CD4-positive, alpha-beta T cell treated with Interleukin-17A for 4 hours (primary cell): ENCODE results near the gene TRAPPC3L.

Experiments used
- DNase-seq: peaks from one replicate; pipeline ENCODE4 v3.0.0-alpha.2; 2020; ENCODE audit warnings: mixed read lengths

Gene TRAPPC3L

DNA sequence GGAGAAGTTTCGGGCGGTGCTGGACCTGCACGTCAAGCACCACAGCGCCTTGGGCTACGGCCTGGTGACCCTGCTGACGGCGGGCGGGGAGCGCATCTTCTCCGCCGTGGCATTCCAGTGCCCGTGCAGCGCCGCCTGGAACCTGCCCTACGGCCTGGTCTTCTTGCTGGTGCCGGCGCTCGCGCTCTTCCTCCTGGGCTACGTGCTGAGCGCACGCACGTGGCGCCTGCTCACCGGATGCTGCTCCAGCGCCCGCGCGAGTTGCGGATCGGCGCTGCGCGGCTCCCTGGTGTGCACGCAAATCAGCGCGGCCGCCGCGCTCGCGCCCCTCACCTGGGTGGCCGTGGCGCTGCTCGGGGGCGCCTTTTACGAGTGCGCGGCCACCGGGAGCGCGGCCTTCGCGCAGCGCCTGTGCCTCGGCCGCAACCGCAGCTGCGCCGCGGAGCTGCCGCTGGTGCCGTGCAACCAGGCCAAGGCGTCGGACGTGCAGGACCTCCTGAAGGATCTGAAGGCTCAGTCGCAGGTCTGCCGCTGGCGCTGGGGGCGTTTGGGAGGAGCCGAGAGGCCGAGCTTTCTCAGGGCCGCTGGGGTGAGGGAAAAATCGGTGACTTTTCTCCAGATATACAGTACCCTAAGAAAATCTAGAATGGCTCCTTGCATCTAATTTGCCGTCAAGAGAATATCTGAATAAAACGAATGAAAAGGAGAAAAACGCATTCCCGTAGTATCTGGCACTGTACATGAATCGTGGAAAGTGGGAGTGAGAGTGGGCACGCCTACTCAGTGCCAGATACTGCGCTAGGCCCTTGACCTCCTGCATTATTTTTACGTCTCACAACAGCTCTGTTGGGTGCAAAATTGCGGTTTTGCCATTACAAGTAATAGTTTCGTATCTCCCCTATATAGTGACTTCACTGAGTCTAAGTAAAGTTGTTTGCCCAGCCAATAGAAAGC, 83.3 kb downstream of the TRAPPC3L start:
- DNase-seq, result peak; percentile 61

DNA sequence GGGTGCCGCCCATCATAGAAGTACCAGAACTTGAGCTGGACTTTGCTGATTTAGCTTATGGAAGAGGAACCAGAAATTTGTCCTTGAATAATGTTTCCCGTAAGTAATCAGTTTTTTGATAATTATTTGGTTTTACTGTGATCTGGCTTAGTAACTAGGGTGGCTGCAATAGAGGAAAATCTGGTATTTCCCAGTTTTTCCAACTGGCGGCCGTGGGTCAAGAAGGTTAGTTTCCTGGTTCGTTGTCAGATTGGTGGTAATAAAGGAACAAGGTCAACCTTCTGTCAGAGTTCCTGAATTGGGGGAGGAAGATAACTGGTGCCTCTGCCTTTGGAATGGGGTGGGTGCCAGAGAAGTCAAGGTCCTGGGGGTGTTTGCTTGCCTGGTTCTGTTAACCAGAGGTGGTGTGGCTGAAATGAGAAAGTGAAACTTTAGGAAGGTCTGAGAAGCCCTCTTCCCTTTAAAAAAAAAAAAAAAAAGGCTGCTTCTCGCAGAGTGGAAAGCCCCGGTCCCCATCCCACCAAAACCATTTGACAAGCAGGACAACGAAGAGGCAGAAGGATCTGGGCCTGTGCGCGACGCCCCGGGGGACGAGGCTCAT, 84.1 kb downstream of the TRAPPC3L start, which contains the start of gene CALHM6:
Gene CALHM6 (plus strand): TSS at position 45 of the 601 bp plus-strand sequence. CDS start 555 bp downstream, at position 600.
- no peak for DNase-seq

DNA sequence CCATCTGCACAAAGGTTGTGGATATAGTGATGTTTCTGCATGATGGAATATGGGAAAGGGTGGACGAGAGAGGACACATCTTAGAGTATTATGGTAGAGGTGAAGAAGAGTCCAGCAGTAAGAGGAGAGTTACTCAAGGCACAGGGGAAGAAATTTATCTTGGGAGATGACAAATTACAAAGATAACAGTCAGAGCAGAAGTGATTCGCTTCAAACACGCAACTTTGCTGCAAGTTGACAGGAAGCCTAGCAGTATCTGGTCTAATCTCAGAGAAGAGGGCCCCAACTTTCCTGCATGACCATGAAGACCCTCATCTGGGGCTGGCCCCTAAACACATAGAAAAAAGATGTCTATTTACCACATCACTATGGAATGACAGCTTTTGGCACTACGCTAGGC, 85.6 kb downstream of the TRAPPC3L start:
- DNase-seq, result no peak

DNA sequence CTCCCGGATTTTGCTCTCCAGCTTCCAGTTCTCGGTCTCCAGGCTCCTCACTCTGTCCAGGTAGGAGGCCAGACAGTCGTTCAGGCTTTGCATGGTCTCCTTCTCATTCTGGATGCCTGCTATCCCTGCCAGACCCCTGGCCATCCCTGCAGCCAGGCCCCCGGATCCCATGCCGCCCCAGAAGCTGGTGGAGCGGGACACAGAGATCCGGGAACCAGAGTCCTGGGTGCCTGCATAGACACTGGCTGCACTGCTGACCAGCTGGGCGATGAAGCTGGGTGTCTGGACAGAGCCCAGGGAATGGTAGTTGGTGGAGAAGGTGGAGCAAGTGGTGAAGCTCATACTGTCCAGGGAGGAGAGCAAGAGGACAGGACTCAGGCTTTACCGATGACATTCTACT, 87.2 kb downstream of the TRAPPC3L start:
- DNase-seq, result no peak

DNA sequence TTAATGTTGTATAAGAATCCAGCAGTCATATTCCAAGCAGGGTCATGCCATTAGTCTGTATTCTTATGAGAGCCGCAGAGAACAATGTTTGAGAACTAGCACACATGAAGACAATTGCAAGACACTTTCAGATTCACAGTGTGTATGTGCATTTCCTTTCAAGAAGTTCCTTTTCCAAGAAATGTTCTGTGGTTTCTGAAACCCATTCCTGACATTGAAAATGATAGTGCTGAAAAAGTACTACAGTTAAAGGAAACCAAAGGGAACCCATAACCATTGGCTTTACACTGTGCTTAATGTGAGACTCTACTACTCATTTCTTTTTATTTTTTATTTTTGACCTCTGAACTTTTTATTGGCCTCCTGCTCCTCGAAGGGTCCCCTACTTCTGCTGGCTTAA, 88.6 kb downstream of the TRAPPC3L start:
- DNase-seq, result no peak

DNA sequence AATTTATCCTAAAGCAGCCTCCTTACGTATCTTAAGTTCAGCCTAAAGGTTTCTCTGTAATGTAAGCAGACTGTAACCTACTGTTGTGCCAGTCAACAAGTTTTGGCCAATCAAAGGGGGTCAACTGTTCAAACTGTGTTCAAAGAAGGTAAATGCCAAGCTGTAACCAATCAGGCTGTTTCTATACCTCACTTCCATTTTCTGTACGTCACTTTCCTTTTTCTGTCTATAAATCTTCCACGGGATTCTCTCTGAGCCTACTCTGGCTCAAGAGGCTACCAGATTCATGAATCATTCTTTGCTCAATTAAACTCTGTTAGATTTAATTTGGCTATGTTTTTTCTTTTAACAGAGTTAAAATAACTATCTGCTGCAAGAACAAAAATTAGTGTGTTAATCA, 89.4 kb downstream of the TRAPPC3L start:
- DNase-seq, result no peak

GRCh38 chr6:116452531-116452930, 93.0 kb downstream of the TRAPPC3L start:
- no peak for DNase-seq

DNA sequence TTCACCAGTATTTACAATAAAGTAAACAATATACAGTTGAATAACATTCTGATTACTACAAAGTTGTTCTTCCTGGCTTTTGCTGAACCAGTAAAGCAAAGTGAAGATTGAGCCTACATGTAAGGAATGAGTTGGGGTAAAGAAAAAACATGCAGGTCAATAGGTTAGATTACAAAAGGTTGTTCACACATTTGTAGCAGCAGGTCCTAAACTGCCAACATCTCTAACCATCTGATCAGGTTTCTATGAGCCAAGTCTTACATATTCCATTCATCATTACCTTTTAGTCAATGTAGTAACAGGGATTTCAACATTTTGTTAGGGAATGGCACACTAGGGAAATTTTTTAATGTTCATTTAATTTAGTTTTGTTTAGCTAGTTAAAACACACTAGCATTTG, 93.6 kb downstream of the TRAPPC3L start:
- DNase-seq, result no peak

DNA sequence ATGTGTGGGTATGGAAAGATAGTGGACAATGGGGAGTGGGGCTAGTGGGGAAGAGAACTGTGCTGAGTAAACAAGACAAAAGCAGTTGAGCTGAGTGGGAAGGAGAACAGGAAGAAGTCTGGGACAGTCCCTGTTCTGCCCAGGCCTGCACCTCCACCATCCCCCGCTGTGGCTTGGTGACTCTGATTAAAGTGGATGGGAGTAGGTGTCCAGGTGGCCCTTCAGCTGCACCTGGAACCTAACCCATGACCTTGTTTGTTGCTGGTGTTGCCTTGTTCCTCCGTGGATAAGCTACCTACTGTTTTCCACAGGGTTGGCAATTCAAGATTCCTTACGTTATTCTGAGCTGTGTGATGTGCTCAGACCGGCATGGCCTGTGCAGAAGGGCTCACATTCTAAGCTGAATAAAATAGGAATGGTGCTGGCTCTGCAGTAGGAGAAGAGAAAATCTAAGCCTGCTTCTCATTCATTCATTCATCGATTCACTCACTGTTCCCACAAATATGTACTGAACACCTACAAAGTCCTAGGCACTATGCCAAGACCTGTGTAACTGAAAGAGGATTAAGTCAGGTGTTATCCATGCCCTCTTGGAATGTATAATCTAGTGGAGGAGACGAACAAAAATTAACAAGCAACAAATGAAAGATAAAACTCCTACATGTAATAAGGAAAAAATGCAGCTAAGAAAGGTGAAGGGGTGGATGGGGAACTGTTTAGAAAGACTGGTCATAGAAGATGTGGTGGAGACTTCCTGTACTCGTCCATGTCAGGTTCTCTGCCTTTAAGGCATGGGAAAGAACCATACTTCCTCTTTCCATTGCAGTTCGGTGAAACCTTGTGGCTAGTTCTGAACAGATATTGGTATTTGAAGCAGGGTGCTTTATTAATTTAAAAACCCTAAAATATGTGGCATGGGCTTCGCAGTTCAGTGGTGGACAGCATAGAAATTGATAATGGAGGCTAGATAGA, 94.4 kb downstream of the TRAPPC3L start:
- no peak for DNase-seq

DNA sequence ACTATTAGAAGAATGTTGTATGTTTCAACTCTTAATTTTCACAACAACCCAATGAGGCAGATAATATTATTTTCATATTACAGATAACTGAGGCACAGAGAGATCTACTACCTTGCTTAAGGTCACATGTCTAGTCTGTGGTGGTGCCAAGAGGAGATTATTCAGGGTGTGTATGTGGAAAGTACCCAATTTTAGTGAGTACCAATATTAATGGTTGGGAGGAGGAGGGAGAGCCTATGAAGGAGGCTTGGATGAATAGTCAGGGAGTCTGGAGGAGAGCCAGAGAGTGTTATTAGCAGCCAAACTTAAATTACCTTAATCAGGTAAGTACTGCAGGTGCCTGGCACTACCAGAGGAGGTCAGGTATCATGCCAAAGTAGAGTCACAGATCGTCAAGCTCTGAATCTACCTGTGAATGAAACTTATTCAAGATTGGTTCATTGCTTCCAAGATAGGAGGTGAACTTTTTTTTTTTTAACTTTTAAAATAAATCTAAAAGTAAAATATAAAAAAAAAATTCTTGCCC, 95.2 kb downstream of the TRAPPC3L start:
- DNase-seq, result no peak

- DNase-seq, result no peak
Measured at GRCh38 chr6:116449565-116449964, 95.9 kb downstream of the TRAPPC3L start.

GRCh38 chr6:116447496-116448011, 97.9 kb downstream of the TRAPPC3L start:
- DNase-seq, result no peak

DNA sequence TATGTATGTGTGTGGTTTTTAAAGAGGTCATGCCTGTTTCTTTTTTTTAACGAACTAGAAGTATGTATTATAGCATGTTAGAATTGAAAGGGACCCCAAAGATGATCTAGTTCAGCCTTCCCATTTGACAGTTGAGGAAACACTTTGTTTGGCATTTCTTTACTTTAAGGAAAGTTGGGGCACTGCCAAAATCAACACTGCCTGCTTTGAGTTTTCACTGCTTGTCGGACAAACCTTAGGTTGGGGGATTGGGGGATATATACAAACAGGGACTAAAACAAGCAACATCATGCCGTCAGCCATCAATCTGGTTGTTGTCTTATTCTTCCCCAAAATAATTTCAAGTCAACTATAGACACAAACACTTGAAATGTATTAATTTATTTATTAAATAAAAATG, 98.4 kb downstream of the TRAPPC3L start:
- no peak for DNase-seq

- no peak for DNase-seq
Measured at GRCh38 chr6:116446399-116446798, 99.1 kb downstream of the TRAPPC3L start.

GRCh38 chr6:116445102-116445501, 100.4 kb downstream of the TRAPPC3L start:
- no peak for DNase-seq
